OCI-LY1 (cell line): Measurements from ENCODE around the gene DHX36.

Source experiments
- H2AFZ ChIP-seq: fragments of 200-600 bp; sonication (generic), shearing (Covaris generic); 2 replicates; pipeline ENCODE4 v1.6.0; 2014; ENCODE audit warnings: antibody characterized with exemption, mild to moderate bottlenecking, low read length
- H3F3A ChIP-seq: fragments of 200-600 bp; sonication (generic), shearing (Covaris generic); 2 replicates; pipeline ENCODE4 v1.6.0; 2014; ENCODE audit warnings: mild to moderate bottlenecking, antibody characterized with exemption, low read length, moderate library complexity; ENCODE audit not compliant: insufficient read depth
- H3K27ac ChIP-seq: fragments of 200-600 bp; sonication (generic); 2 replicates; pipeline ENCODE4 v1.5.1; 2014; ENCODE audit warnings: low read length, mixed run types, mild to moderate bottlenecking, low read depth; ENCODE audit not compliant: poor library complexity, severe bottlenecking
- H3K27me3 ChIP-seq: fragments of 200-600 bp; sonication (generic); 2 replicates; pipeline ENCODE4 v1.6.0; 2014; ENCODE audit warnings: antibody characterized with exemption, mild to moderate bottlenecking, low read length, moderate library complexity; ENCODE audit not compliant: insufficient read depth
- H3K36me3 ChIP-seq: fragments of 200-600 bp; sonication (generic); 2 replicates; pipeline ENCODE4 v1.6.1; 2014; ENCODE audit warnings: mild to moderate bottlenecking, antibody characterized with exemption, low read length, moderate library complexity, mixed read lengths; ENCODE audit not compliant: insufficient read depth
- H3K4me1 ChIP-seq: fragments of 200-600 bp; sonication (generic); 2 replicates; pipeline ENCODE4 v1.5.1; 2014; ENCODE audit warnings: mild to moderate bottlenecking, low read length, moderate library complexity; ENCODE audit not compliant: insufficient read depth, severe bottlenecking
- H3K4me2 ChIP-seq: fragments of 200-600 bp; sonication (generic), shearing (Covaris generic); 2 replicates; pipeline ENCODE4 v1.6.1; 2014; ENCODE audit warnings: low read length
- H3K4me3 ChIP-seq: fragments of 200-600 bp; sonication (generic); 2 replicates; pipeline ENCODE4 v1.5.1; 2014; ENCODE audit warnings: low read length, low read depth, mild to moderate bottlenecking, mixed read lengths; ENCODE audit not compliant: poor library complexity, severe bottlenecking
- H3K79me2 ChIP-seq: fragments of 200-600 bp; shearing (Covaris generic); 2 replicates; pipeline ENCODE4 v1.6.1; 2016; ENCODE audit warnings: mixed run types, low read length, mixed read lengths; ENCODE audit not compliant: insufficient read depth
- H3K9ac ChIP-seq: fragments of 200-600 bp; sonication (generic), shearing (Covaris generic); 2 replicates; pipeline ENCODE4 v1.6.1; 2014; ENCODE audit warnings: mild to moderate bottlenecking, low read length, mixed read lengths
- H3K9me2 ChIP-seq: fragments of 200-600 bp; sonication (generic), shearing (Covaris generic); 2 replicates; pipeline ENCODE4 v1.6.1; 2014; ENCODE audit warnings: low read depth, mild to moderate bottlenecking, low read length, mixed read lengths
- H3K9me3 ChIP-seq: fragments of 200-600 bp; shearing (Covaris generic); 2 replicates; pipeline ENCODE4 v1.6.1; 2014; ENCODE audit warnings: low read length, mixed read lengths
- H4K20me1 ChIP-seq: fragments of 200-600 bp; sonication (generic), shearing (Covaris generic); 2 replicates; pipeline ENCODE4 v1.6.0; 2016; ENCODE audit warnings: mild to moderate bottlenecking, low read length; ENCODE audit not compliant: insufficient read depth
- EZH2 ChIP-seq: fragments of 200-600 bp; sonication (generic), shearing (Covaris generic); IDR thresholded peaks from 2 replicates; pipeline ENCODE4 v1.8.0; 2017; ENCODE audit warnings: borderline replicate concordance, mixed run types, mild to moderate bottlenecking, antibody characterized with exemption, low read length, moderate library complexity, mixed read lengths
- TF ChIP-seq, protein P1 (sequence below): fragments of 200-600 bp; sonication (generic), shearing (Covaris generic); IDR thresholded peaks from 2 replicates; pipeline ENCODE4 v1.5.1; 2017; ENCODE audit warnings: mild to moderate bottlenecking, antibody characterized with exemption, low read length, moderate library complexity, mixed read lengths

DHX36 gene

DNA sequence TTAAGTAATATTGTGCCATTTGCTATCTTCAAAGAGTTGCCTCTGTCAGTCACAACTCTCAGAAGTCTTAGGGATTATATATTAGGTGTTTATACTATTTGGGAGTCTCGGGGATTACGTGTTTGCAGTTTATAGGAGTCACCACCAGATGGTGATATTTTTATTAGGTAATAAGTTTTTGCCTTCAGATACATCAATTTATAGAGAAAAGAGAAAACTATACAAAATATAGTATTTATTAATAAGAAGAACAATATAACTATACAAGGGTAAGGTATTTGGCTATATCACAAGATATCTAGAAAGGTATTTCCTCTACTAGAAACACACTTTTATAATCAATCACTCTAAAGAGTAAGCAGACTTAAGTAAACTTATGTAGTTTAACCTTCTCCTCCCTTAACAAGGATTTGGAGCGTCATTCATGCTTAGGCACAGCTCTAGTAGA, 10.7 kb upstream of the DHX36 start:
- Histone ChIP-seq H3K36me3 (no peaks in the 10 kb centered on the region), H3K9me2 (no peaks in the 10 kb centered on the region), H2AFZ (no peak overlapping the region), H3K4me1 (no peaks in the 10 kb centered on the region), H3K27me3 (no peaks in the 10 kb centered on the region), H3K9me3 (no peaks in the 10 kb centered on the region), H3K27ac (no peak overlapping the region), H3K4me3 (no peak overlapping the region), H3K4me2 (no peak overlapping the region), H3K79me2 (no peaks in the 10 kb centered on the region), H3K9ac (no peak overlapping the region), H4K20me1 (no peaks in the 10 kb centered on the region), H3F3A (no peaks in the 10 kb centered on the region)
- no peak for TF ChIP-seq EZH2
- TF ChIP-seq, protein P1, sequence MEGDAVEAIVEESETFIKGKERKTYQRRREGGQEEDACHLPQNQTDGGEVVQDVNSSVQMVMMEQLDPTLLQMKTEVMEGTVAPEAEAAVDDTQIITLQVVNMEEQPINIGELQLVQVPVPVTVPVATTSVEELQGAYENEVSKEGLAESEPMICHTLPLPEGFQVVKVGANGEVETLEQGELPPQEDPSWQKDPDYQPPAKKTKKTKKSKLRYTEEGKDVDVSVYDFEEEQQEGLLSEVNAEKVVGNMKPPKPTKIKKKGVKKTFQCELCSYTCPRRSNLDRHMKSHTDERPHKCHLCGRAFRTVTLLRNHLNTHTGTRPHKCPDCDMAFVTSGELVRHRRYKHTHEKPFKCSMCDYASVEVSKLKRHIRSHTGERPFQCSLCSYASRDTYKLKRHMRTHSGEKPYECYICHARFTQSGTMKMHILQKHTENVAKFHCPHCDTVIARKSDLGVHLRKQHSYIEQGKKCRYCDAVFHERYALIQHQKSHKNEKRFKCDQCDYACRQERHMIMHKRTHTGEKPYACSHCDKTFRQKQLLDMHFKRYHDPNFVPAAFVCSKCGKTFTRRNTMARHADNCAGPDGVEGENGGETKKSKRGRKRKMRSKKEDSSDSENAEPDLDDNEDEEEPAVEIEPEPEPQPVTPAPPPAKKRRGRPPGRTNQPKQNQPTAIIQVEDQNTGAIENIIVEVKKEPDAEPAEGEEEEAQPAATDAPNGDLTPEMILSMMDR: peak; percentile 55

DNA sequence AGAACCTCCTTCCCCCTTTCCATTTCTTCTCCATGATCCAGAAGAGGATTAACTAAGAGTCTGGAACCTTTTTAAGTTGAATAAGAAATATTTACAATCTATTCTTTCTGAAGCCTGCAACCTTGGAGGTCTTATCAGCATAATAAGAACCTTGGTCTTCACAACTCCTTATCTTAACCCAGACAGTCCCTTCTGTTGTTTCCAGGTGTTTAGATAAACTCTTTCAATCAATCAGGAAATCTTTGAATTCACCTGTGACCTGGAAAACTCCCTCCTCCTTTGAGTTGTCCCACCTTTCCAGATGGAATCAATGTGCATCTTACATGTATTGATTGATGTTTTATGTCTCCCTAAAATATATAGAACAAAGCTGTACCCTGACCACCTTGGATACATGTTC, 3.6 kb upstream of the DHX36 start:
- TF ChIP-seq EZH2: no peak
- TF ChIP-seq, protein P1: no peak
- H3K9me2 ChIP-seq: no peaks in the 10 kb centered on the region
- H3K27ac ChIP-seq: no peak overlapping the region
- H4K20me1 ChIP-seq: no peaks in the 10 kb centered on the region
- no peaks in the 10 kb centered on the region for H3K27me3 ChIP-seq
- H3K4me3 ChIP-seq: no peak overlapping the region
- no peaks in the 10 kb centered on the region for H3F3A ChIP-seq
- no peak overlapping the region for H2AFZ ChIP-seq
- peaks cover 13% of the 10 kb centered on the region for H3K4me1 ChIP-seq
- H3K9me3 ChIP-seq: no peaks in the 10 kb centered on the region
- H3K9ac ChIP-seq: no peak overlapping the region
- no peak overlapping the region for H3K4me2 ChIP-seq
- peaks cover under 1% of the 10 kb centered on the region; the same call in 1 of the 2 replicates for H3K36me3 ChIP-seq
- peaks cover 13% of the 10 kb centered on the region for H3K79me2 ChIP-seq

DNA sequence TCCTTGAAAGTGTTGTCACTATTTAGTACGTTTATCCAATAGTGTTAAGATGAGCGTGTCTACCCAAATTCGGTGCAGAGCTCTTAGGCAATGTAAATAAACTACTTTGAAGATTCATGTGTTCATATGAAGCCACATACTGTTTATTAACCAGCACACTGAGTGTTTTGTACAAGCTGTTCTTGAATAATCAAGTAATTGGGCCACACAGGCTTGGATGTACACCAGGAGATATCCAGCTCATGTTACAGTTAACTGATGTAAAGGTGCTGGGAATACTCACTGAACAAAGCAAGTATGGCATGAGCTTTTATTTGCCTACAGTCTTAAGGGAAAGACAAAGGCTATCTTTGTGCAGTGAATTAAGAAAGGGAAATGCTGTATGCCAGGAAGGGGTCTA, 632 bp upstream of the DHX36 start:
- Histone ChIP-seq H3K79me2 (peaks cover 42% of the 10 kb centered on the region), H3K9me2 (no peaks in the 10 kb centered on the region), H3K27me3 (no peaks in the 10 kb centered on the region), H3K4me1 (peaks cover 42% of the 10 kb centered on the region), H3K27ac (no peak overlapping the region), H3K36me3 (peaks cover 30% of the 10 kb centered on the region), H3K4me2 (peak overlapping the region; percentile 78), H3F3A (no peaks in the 10 kb centered on the region), H2AFZ (peak overlapping the region; percentile 44), H4K20me1 (no peaks in the 10 kb centered on the region), H3K4me3 (peak overlapping the region; percentile 84), H3K9ac (no peak overlapping the region), H3K9me3 (peaks cover 7% of the 10 kb centered on the region; the same call in 1 of the 2 replicates)
- no peak for TF ChIP-seq EZH2
- TF ChIP-seq, protein P1: no peak
